RWPE1 (cell line): ENCODE measurements around the gene MYO9A.
"Not testable (repeated sequence)": the region's sequence is repeated elsewhere in the genome, so short reads cannot be mapped to it uniquely, and the experiment has no call there.

Source experiments
- CTCF ChIA-PET: fragments of 350-600 bp; sonication (Branson Sonifier 250); formaldehyde crosslinking; extraction: SDS; loops from one replicate; lab custom pipeline; 2021; lab: Yijun Ruan, JAX
- POLR2A ChIA-PET: fragments of 400-600 bp; formaldehyde crosslinking; extraction: SDS; loops from one replicate; lab custom pipeline; 2020; ENCODE audit warnings: antibody characterized with exemption; ENCODE audit not compliant: low non-redundant PET; lab: Yijun Ruan, JAX
- DNase-seq: peaks from one replicate; pipeline ENCODE4 v3.0.0; 2012; ENCODE audit warnings: low spot score
- H3K27ac ChIP-seq: fragments of 450-650 bp; 2 replicates; pipeline ENCODE4 v1.5.1; 2017
- CTCF ChIP-seq: fragments of 450-650 bp; conservative IDR thresholded peaks from 2 replicates; pipeline ENCODE4 v1.5.1; 2017; ENCODE audit warnings: low read depth, mild to moderate bottlenecking

The MYO9A gene

GRCh38 chr15:71885390-71885789, 232.6 kb downstream of the MYO9A start:
- POLR2A ChIA-PET = no interaction called here
- no peak for TF ChIP-seq CTCF

GRCh38 chr15:71883447-71883846, 234.5 kb downstream of the MYO9A start:
- no peak overlapping the region for H3K27ac ChIP-seq
- no peak for TF ChIP-seq CTCF
- no peak for DNase-seq
- ChIA-PET CTCF (interaction anchor here (0.7 kb wide), 1 partner anchor 166 kb away, joined by 3 read pairs; no protein-coding TSS in a partner anchor), POLR2A (no interaction called here)

More at GRCh38 chr15:71885390-71885789, 232.6 kb downstream of the MYO9A start:
- DNase-seq = no peak
- CTCF ChIA-PET = interaction anchor here (0.6 kb wide), 1 partner anchor 134 kb away, joined by 3 read pairs; no protein-coding TSS in a partner anchor
- no peak overlapping the region for H3K27ac ChIP-seq

GRCh38 chr15:71880276-71880675, 237.7 kb downstream of the MYO9A start:
- H3K27ac ChIP-seq = no peak overlapping the region
- TF ChIP-seq CTCF = no peak
- CTCF ChIA-PET = no interaction called here
- DNase-seq = no peak
- POLR2A ChIA-PET = no interaction called here

- no peak overlapping the region for H3K27ac ChIP-seq
- ChIA-PET POLR2A (no interaction called here), CTCF (interaction anchor here (1.4 kb wide), 1 partner anchor 8 kb away, joined by 3 read pairs; no protein-coding TSS in a partner anchor)
- DNase-seq = no peak
- no peak for TF ChIP-seq CTCF
Measured at GRCh38 chr15:71874245-71874644, 243.7 kb downstream of the MYO9A start.

GRCh38 chr15:71858232-71858631, 259.7 kb downstream of the MYO9A start:
- DNase-seq, H3K27ac ChIP-seq, POLR2A ChIA-PET, CTCF ChIA-PET: not testable (repeated sequence)

- no peak overlapping the region for H3K27ac ChIP-seq
- no peak for TF ChIP-seq CTCF
- ChIA-PET CTCF (no interaction called here), POLR2A (no interaction called here)
- no peak for DNase-seq
Measured at GRCh38 chr15:71853543-71853942, 264.4 kb downstream of the MYO9A start.

GRCh38 chr15:71844916-71845315, 273.0 kb downstream of the MYO9A start:
- no peak for TF ChIP-seq CTCF
- no peak for DNase-seq
- no peak overlapping the region for H3K27ac ChIP-seq
- ChIA-PET CTCF (no interaction called here), POLR2A (no interaction called here)
